HPDE6-E6E7 (cell line): ENCODE data around the gene GBA2.

Source experiments
- DNase-seq: peaks from one replicate; pipeline ENCODE4 v3.0.0; 2011; ENCODE audit warnings: missing footprints; ENCODE audit errors: extremely low spot score

Gene GBA2

DNA sequence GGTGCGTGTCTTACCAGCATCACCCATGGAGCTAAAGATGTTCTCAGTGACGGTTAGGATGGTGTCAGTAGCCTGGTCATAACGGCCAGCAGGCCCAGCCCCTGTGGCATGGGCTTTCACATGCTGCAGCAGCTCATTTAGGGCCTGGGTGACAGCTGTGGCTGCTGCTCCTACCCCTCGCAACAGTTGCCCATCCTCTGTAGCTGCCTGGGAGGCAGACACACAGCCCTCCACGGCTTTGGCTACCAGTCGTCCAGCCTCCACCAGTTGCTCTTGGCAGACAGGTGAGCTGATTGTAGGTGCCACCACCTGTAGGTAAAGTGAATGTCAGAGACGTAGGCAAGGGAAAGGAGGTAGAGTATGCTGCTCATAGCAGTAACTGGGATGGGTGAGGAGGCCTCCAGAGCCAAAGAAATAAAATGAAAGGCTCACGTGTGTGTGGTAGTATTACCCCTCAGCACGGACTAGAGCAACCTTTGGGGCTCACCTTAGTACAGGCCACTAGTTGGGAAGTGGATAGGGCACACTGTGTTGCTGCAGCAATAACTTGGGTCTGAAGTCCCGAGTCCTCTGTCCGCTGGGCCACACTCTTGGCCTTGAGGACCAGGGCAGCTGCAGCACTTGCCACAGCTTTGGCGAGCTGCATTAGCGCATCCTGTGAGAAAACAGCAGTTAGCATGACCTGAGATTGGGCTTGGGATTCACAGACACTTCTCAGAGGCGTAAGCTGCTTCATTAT, 31.7 kb downstream of the GBA2 start:
- no peak for DNase-seq

DNA sequence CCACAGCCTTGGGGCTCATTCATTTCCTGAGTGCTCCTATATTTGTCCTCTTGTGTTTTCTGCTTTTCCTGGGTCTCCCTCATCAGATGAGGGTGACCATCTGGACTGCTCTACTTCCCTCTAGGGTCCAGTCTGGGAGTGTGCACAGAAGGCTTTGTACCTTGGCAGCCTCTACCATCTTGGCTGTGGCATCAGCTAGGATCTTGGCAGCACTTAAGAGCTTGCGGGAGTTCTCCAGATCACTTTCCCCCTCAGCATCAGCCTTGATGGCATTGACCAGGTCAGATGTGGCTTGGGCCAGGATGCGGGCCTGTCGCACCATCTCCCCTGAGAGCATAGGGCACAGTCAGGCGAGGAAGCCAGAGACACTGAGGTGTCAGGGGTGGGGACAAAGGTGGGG, 32.8 kb downstream of the GBA2 start:
- no peak for DNase-seq

GRCh38 chr9:35714579-35715252, 34.3 kb downstream of the GBA2 start:
- DNase-seq: no peak

- DNase-seq: no peak
Observed at GRCh38 chr9:35714123-35714522, 34.9 kb downstream of the GBA2 start.

DNA sequence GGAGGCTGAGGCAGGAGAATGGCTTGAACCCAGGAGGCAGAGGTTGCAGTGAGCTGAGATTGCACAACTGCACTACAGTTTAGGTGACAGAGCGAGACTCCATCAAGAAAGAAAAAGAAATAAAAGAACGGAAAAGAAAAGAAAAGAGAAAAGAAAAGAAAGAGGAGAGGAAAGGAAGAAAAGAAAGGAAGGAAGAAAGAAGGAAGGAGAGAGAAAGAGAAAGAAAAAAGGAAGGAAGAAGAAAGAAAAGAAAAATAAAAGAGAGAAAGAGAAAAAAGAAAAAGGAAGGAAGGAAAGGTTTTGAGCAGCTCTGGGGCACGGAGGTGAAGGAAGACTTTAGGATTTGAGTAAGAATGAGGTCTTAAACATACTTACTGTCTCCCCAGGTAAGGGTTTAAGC, 35.5 kb downstream of the GBA2 start:
- no peak for DNase-seq

GRCh38 chr9:35712762-35713400, 36.1 kb downstream of the GBA2 start:
- no peak for DNase-seq

DNA sequence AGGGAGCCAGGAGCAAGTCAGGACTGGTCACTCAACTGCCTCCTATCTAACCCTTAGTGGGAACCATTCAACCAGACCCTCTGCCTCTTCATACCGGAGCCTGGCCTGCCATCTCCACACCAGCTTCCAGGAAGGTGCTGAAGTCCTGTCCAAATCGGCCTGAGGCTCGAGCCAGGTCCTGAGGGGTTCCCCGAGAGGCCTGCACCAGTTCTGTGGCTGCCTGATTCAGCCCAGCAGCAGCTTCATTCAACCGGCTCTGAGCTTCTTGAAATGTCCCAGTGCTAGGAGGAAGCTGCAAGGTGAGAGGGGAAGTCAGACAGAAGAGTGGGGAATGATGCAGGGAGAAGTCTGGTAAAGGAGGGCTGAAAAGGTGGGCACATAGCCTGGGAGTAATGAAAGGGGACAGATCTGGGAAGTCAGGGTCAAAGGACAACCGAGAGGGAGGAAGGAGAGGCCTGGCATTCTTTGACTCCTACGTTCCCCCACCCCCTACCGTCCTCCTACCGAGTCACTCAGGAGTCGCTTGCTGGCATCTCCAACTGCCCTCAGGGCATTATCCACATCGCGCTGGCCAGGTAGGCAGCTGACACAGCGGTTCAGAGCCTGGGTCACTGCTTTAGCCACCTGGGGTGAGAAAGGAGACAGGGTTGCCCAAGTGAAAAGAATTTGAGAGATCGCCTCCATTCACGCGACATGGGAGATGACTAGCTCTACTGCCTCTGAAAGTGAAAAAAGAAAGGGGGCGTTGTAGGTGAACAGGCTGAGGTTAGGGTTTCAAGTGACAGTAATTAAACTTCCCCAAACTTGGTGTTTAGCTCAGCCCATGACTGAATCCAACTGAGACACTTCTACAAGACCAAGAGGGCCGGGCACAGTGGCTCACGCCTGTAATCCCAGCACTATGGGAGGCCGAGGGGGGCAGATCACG, 37.3 kb downstream of the GBA2 start:
- DNase-seq: no peak

GRCh38 chr9:35710818-35711500, 38.1 kb downstream of the GBA2 start:
- DNase-seq: no peak

- DNase-seq: no peak
Observed at GRCh38 chr9:35708146-35708545, 40.9 kb downstream of the GBA2 start.

DNA sequence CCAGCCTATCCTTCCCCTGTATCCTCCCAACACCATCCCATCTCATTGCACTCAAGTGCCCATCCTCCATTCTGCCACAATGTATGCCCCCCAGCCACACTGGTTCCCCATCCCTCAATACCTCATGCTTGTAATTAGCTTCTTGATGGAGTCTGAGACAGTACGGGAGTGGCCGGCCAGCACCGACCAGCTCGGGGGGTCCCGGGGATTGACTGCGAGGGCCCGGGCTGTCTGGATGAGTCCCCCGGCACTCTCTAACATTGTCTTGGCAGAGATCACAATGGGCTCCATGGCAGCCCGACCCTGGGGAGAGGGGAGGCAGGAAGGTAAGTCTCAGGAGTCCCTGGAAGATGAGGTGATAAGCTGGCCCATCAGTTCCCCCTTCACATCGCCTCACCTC, 42.1 kb downstream of the GBA2 start:
- DNase-seq: no peak

GRCh38 chr9:35705836-35706430, 43.1 kb downstream of the GBA2 start:
- DNase-seq: no peak

DNA sequence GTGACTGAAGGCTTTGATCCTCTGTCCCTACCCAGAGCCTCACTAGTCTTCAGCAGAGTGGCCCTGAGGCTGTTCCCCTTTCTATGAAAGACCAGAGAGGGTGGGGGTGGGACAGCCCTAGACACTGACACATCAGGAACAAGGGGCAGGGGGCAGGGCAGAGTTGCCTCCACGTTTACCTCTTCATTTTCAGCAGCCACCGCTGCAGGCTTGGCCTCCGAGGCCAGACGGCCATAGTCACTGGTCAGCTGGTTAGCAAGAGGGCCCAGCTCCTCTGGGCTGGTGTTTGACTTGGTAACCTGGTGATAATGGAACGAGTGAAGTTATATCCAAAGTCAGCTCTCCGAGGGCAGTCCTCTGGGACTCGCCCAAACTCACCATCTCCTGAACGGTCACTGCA, 43.7 kb downstream of the GBA2 start:
- DNase-seq: no peak

GRCh38 chr9:35703906-35704672, 44.9 kb downstream of the GBA2 start:
- no peak for DNase-seq

DNA sequence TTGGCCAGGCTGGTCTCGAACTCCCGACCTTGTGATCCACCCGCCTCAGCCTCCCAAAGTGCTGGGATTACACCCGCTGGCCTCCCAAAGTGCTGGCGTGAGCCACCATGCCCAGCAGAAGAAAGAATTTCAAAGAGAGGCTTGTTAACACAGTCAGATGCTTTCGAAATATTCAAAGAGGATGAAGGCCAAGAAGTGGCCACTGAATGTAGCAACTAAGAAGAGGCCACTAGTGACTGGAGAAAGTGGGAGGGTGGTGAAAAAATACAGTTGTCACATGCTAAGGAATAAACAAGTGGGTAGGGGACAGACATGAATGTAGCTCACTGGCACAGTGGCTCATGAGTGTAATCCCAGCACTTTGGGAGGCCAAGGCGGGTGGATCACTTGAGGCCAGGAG, 46.3 kb downstream of the GBA2 start:
- no peak for DNase-seq

DNA sequence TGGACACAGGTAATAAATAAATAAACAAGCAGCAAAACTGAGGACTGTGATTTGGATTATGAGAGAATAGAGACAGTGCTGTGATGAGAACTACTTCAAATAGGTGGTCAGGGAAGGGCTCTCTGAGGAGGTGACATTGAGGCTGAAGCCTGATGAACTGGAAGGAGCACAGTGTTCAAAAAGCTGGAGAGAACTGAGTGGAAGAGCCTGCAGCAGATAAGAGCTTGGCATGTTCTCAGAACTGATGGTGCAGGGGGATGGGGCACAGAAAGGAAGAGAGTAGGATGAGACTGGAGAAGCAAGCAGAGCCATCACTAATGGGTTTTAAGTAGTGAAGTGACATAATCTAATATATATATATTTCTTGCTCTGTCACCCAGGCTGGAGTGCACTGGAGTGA, 48.1 kb downstream of the GBA2 start:
- no peak for DNase-seq

DNA sequence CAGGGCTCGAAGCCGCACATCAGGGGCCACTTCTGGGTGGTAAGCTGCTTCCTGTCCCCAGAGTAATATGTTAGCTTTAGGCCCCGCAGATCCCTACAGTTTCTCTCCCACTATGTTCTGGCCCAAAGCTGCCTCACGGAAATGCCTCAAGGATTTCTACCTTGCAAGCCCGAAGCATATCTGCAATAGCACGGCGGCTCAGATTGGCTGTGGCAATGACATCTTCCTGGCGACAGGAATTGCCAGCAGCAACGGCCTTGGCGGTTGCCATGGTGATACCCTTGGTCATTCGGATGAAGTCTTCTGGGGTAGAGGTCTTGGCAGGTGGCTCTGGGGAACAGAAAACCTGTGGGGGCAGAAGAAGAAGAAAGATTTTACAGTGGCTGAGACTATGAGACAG, 49.0 kb downstream of the GBA2 start:
- no peak for DNase-seq

DNA sequence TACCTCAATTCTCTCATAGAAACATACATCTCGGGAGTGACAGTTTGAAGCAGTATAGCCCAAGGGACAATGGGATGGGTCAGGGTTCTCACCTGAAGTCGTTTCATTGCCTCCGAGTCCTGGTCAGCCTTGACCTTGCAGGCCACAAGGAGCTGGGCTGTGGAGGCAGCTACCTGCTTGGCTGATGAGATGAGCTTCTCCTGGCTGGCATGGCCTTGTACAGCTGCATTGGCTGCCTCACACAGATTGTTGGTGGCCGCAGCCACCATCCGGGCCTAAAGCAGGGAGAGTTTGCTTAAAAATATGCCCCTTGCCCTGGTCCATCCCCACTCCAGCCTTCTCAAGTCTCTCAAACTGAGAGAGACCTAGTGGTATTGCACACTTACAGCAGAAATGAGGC, 50.8 kb downstream of the GBA2 start:
- DNase-seq: no peak

DNA sequence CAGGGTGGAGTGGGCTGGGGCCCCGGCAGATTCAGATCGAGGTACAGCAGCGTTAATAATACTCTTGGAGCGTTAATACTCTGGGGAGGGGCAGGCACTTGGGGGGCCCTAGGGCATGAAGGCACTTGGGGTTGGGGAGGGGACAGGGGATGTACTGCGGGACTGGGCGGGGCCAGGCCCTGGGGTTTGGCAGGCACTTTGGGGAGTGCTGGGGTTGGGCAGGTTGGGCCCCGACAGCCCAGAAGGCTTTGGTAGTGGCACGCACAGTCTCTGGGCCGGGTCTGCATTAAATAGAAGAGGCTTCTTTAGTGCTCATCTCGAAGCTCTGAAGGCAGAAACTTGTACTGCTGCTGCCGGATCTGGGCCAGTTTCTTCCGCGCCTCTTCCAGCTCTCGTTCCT, 51.5 kb downstream of the GBA2 start:
- no peak for DNase-seq

DNA sequence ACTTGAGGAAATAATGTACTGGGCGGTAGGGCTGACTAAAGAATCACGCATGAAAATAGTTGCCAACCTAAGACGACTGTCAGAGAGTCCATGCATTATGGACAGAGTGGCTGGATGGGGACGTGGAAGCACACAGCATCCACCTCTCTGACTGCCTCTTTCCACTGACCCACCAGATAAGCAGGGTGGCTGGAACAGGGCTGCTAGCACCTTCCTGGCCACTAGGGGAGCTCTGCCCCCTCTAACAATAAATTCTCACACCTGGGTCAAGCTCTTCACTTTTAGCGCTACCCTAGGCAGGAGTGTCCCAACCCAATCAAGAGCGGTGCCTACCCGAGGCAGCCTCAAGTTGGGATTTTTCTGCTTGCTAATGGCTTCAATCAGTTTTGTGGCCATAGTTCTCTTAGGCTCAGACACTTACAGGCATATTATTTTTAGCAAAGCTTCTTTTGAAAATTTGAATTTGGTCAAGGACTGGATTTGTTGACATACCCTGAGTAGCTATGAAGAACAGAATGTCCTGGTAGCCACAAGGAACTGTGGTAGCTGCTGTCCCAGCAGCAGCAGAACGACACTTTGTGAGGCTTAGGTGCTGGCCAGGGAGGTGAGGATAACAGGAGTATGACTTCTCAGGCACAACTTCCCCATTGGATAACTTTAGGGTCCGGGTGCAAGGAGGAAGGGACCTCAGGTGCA, 52.4 kb downstream of the GBA2 start:
- DNase-seq: peak; percentile 60

- DNase-seq: no peak
Observed at GRCh38 chr9:35695943-35696401, 53.1 kb downstream of the GBA2 start.
